ENCODE measurements around the gene CELA3B.
"Not testable (repeated sequence)": the region's sequence is repeated elsewhere in the genome, so short reads cannot be mapped to it uniquely, and the experiment has no call there.

Gene CELA3B

DNA sequence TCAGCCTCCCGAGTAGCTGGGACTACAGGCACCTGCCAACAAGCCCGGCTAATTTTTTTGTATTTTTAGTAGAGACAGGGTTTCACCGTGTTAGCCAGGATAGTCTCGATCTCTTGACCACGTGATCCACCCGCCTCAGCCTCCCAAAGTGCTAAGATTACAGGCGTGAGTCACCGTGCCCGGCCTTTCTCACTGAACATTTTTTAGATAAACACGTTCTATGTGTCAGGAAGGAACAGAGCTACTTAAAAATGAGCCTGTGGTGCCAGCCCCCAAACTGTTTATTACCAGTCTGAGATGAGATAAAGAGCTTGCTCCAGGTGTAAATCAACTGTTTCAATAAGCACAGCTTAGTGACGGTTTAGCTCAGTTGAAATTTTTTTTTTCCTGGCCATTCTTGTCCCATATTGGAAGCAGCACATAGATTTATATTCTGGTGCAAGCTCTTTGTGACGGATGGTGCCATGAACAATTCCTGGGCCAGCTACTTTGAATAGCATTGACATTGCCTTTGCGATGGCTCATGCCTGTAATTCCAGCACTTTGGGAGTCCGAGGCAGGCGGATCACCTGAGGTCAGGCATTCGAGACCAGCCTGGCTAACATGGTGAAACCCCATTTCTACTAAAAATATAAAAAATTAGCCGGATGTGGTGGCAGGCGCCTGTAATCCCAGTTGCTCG, 33.7 kb upstream of the CELA3B start:
- not testable (repeated sequence) for DNase-seq (ENCODE audit: low read depth)

DNA sequence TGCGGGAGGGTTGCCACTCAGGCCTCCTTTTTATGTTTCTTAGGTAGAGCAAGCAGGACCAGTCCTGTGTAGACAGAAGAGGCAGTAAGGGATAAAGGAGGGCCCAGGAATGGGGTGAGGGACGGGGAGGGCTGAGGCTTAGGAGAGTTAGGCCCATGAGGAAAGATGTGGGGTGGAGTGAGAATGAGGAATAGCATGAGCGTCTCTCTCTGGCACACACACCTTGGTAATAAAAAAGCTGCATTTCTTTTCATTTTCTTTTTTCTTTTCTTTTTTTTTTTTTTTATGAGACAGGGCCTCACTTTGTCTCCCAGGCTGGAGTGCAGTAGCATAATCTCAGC, 32.1 kb upstream of the CELA3B start:
- no peak for DNase-seq (ENCODE audit: low read depth)

DNA sequence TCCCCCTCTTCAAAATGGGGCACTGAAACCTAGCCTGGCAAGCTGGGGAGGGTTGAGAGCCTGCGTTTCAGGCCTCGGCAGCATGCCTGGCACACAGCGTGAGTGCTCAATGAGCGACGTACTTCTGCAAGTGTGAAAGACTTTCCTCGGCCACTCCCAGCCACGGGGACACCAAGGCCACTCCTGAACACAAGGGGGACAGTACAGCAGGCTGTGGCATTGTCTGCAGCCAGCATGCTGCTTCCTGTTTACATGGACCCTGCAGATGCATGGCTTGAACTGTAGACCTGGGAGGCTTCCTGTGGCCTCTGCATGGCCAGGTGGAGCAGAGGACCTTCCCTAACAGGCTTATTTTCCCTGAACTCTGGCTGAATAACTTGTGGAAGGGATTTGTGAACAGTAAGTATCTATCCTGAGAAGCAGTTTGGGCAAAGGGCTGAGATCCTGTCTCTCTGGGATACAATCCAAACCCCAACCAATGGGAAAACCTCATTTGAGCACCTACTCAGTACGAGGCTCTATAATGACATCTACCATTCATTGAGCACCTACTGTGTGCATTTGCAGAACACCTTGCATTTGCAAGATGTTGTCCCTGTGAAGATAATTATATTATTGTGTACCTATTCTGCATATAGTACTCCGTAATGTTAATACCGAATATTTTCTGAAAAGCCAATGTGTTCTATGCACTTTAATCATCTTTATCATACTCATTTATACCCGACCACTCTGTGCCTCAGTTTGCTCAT, 29.8 kb upstream of the CELA3B start:
- DNase-seq (ENCODE audit: low read depth), result no peak

DNA sequence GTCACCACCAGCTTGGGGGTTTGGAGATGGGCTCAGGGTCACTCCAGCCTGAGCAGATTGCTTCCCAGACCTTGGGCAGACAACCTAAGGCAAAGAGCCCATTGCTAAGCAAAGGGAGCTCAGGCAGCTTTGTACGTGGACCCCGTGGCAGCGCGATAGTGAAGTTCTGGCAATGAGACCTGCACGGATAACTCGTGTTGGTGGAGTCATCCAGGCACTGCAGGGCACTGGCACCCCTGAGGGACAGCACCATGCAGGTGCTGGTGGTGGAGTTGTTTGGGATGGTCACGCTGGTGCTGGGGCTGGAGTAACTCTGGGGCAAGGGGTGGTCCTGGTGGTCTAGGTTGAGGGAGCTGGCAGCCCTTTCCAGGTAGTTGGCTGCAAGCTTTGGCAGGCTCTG, 26.1 kb upstream of the CELA3B start:
- no peak for DNase-seq (ENCODE audit: low read depth)

DNA sequence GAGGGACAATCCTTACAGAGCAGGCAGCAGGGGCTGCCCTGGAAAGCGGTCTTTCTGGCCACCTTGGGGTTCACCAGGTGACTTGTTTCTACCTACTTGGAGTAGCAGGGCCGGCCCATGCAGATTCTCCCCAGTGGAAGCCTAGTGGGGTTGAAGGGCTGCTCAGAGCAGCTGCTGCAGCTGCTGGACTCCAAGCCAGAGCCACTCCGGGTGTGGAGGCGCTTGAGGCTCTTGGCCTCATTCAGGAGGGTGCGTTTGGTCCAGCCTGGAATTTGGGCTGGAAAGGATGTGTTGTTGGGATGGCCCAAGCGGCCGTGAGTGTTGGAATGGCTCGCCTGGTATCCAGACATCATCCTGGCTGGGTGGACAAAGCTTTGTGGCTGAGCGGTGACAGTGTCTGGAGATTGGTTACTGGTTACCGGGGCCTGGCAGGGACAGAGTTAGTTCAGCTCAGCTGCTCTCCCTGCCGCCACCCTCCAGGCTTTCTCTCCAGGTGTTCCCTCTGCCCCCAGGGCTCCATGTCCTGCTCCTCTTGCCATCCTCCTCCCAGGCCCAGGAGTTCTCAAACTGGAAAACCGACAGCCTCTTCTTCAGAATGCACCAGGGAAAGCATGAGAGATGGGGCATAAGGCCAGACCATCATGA, 25.5 kb upstream of the CELA3B start:
- no peak for DNase-seq (ENCODE audit: low read depth)

DNA sequence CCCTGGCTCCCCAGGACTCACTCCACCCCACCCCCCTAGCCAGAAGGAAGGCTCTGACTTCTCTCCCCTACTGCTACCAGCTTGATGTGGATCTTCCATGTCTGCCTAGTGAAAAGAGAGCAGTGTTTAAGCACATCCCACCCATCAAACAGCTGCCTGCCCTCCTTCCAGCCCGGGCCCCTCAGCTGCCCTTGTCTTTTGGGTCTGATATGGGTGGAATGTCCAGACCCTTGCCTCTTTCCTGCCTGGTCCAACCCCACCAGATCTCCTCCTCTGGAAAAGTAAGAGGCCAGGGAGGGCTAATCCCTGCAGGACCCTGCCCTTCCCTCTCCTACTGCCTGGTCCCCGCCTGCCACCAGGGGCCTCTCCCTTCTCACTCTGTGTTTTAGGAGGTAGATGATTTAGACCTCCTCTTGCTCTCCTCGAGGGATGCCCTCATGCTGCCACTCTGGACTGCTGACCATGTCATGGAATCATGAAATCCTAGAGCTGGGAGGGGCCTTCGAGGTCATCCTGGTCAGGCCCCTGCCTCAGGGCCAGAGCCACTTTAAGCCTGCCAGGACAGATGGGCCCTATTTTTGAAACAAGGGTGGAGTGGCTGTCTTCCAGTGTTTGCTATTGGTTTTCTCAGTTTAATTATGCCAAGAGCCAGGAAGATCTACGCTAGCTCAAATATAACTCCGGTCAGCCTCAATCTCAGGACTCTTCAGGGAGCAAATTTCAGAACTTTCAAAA, 23.9 kb upstream of the CELA3B start:
- DNase-seq (ENCODE audit: low read depth), result no peak

DNA sequence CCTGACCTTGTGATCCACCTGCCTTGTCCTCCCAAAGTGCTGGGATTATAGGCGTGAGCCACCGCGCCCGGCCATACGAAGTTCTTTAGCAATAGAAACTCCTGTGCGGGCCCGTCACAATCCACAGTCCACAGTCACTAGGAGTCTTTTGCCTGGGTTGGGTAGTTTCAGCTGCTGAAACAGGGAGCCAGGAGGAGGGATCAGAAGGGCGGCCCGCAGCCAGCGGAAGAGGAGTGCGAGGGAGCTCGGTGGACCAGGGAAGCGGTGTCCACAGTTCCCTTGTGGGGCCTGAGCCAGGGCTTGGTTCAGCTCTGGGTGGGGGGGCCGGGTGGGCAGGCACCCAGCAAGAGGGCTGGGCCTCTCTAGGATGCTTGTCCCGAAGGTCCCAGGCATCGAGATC, 21.8 kb upstream of the CELA3B start:
- no peak for DNase-seq (ENCODE audit: low read depth)

DNA sequence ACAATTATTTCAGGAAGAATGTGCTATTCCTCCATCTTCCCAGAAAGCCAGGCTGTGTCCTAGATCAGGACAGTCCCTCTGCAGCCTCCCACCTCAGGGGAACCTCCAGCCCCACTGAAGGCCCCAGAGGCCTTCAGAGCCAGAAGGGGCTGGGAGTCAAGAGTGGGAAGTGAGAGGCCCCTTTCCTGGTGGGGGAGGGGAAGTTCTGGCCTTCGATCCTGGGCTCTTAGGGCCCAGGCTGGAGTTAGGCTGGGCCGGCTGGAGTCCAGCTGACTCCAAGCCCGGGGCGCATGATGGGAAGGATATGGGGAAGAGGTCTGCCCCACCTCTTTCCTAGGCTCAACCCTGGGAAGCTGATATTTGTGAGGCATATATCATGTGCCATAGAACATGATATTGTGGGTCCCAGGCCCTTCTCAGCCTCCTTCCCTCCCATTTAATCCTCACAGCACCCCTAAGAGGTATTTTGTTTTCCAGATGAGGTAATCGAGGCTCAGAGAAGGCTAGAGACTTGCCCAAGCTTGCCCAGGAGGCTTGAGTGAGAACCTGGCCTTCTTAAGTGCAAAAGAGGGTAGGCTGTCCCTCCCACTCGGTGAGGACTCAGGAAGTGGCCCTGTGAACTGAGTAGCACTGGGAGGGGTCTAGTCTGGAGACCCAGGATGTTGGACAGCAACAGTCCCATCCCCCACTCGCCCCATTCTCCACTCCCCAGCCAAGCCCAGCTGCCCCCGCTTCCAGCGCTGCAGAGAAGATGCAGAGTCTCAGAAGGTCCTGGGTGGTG, 21.1 kb upstream of the CELA3B start:
- DNase-seq (ENCODE audit: low read depth), result no peak

DNA sequence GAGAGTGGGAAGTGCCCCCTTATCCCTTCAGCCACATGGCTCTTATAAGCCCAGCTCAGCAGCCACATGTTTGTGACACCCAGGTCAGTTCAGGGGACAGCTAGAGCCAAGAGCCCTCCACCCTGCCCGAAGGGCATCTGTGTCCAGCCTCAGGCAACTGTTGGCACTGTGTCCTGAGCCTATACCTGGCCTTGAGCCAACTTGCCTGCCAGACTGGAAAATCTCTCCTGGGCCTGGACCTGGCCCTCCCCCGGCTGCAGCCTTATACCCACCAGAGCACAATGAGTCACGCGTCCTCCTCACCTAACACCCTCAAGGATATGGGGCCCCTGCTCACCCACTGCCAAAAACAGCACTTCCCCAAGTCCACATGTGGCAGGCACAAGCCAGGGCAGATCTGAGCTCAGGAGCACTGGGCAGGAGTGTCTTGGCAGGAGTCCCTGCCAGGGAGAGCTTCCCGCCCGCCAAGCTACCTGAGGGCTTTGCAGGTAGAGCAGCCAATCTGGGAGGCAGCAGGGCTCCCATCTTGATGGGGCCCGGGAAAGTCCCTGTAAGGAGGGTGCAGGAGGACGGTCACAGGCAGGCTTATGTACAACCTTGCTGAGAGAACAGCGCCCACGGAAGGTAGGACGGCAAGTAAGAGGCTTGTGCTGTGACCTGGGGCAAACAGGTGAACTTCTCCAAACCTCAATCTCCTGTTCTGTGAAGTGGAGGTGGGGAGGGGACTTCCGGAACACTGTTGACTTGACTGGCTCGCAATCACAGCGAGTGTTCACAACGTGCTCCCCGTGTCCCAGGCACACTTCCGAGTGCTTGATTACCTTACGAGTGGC, 19.9 kb upstream of the CELA3B start:
- peak; percentile 48 for DNase-seq (ENCODE audit: low read depth)

DNA sequence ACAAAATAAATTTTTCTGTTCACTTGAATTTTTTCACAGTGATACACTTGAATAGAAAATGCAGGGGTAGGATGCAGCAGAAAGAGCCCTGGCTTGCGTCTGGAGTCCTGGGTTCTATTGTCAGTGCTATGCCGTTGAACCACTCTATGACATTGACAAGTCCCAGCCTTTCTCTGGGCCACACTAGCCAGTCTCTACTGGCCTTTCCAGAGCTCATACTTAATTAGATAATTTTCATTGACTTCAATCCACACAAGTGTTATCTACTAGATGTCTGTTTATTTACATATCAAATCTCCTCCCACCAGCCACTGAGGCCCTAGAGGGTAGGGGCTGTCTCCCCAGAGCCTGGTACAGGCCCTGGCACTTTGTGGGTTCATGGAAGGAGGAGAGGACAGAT, 15.5 kb upstream of the CELA3B start:
- DNase-seq (ENCODE audit: low read depth), result no peak

DNA sequence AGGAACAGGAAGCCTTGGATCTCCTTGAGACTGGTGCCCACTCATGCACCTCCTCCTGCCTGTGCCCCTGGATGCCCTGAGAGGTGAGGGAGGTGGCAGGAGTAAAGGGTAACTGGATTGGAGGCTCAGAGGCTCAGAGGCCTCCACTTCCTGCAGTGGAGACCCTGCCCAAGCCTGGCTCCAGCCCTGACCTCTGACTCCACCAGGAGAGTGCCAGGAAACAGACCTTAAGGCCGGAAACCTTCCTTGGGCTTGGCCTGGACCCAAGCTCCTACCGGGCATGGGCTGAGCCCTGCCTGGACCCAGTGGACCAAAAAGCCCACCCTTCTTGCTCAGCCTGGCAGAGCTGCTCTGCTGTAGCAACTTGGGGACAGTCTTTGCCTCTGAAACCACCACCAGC, 15.0 kb upstream of the CELA3B start:
- no peak for DNase-seq (ENCODE audit: low read depth)

DNA sequence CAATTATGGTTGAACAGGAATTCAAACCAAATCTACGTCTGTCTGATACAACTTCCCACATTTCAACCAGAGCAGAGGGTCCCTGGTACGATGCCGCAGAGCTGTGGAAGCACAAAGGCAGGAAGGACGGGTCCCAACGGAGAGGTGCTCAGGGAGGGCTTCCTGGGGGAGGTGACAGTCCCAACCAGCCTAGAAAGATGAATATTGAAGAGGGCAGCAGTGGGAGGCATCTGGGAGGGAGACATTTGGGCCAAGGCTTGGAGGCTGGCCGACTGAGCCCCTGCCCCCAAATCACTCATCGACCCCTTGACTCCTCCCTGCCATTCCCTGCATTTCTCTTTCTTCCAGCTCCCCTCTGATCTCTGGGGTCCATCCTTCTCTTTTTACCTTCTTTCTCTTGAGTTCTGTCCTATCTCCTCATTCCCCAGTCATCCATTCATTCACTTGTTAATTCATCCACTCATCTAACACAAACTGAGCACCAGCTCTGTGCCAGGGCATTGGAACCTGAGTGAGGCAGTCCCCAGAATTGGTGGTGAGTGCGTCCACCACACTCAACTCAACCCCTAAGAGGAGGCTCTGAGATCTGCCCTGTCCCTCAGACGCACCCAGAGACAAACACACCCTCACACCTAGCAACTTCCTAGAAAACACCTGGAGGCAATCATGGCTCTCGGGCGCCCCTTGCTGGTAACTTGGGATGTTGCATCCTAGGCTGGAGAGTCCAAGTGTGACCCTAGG, 13.2 kb upstream of the CELA3B start:
- peak; percentile 71 for DNase-seq (ENCODE audit: low read depth)

DNA sequence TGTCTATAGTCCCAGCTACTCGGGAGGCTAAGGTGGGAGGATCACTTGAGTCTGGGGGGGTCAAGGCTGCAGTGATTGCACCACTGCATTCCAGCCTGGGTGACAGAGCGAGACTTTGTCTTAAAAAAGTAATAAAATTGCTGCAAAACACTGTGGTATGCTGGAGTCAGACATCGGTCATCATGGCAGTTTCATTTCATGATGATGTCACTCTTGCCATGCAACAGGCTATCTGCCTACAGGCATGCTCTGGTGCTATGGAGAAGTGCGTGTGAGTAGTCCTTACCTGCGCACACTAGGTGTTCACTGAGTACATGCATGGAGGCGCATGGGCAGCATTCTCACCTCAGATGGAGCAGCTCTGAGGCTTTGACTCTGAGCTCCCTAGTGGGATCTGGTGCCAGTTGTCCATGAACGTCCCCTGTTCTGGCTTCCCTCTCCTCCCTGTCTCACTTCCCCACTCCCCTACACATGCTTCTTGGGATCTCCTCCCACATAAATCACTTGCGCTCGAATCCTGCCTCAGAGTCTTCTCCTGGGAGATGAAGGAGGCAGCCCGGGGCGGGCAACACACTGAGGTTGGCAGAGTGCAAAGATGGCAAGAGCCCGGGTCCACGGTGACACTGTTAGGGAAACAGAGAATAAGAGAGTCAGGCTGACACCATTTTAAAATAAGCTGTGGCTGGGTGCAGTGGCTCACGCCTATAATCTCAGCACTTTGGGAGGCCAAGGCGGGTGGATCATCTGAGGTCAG, 10.4 kb upstream of the CELA3B start:
- DNase-seq (ENCODE audit: low read depth), result no peak

DNA sequence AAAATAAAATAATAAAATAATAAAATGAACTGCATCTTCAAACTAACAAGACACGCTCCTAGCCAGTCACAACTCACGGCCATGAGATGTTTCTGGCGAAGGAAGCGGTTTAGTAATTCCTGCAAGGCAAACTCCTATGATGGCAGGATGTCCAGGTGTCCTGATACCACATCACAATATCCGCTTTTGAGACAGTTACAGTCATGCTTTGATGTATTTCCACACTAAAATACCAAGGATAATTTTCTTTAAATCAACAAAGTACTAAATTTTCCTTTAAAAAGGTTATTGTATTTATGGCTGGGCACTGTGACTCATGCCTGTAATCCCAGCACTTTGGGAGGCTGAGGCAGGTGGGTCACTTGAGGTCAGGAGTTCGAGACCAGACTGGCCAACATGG, 9.6 kb upstream of the CELA3B start:
- not testable (repeated sequence) for DNase-seq (ENCODE audit: low read depth)

DNA sequence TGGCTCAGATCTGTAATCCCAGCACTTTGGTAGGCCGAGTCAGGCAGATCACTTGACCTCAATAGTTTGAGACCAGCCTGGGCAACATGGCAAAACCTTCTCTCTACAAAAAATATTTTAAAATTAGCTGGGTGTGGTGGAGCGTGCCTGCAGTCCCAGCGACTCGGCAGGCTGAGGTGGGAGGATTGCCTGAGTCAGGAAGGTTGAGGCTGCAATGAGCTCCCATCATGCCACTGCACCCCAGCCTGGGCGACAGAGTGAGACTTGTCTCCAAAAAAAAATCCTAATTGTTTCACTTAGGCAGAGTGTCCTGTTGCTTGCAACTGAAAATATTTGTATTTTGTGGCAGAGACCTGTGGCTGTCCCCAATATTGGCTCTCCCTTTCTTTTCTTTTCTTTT, 7.8 kb upstream of the CELA3B start:
- not testable (repeated sequence) for DNase-seq (ENCODE audit: low read depth)

DNA sequence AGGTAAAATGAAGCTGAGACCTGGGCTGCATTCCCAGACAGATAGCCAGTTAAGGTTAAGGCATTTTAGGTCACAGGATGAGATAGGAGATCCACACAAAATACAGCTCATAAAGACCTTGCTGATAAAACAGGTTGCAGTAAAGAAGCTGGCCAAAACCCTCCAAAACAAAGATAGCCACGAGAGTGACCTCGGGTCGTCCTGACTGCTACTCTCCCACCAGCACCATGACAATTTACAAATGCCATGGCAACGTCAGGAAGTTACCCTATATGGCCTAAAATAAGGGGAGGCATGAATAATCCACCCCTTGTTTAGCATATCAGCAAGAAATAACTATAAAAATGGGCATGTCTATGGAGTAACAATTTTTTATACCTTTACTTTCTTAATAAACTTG, 6.3 kb upstream of the CELA3B start:
- DNase-seq (ENCODE audit: low read depth), result not testable (repeated sequence)

DNA sequence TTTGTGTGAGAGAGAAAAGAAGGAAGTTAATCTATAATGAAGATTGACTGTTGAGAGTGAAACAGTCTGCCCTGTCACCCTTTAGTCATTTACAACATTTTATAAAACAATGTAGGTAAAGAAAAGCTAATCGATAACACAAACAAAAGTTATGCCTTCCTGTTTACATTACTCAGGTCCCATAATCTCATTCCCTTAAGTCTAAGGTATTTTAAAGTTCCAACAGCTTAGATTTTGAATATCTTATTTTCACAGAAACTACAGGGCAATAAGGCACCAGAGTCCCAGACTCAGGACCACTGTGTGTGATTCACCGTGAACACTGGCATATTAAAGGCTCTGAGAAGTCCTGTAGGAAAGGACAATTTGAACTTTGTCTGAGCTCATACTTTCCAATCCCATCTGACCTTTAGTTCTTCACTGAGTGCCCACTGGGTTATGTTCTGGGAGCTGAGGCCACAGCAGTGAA, 3.8 kb upstream of the CELA3B start:
- DNase-seq (ENCODE audit: low read depth), result not testable (repeated sequence)

DNA sequence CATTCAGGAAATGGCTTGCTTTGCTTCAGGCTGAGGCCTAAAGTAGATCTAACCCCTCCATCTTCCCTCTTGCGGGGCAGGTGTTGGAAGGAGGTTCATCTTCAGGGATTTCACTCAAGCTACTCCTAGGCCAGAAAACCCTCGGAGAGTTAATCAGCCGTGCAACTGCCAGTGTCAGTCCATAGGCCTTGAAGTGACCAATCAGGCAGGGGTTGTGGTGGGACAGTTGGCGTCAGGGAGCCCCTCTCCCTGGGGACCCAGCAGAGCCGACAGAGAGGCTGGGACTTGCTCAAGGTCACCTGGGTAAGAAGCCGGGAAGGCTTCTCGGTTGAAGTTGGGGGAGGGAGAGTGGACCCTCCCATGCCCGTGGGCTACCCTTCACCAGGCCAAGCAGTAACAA, 2.9 kb upstream of the CELA3B start:
- DNase-seq (ENCODE audit: low read depth), result not testable (repeated sequence)

DNA sequence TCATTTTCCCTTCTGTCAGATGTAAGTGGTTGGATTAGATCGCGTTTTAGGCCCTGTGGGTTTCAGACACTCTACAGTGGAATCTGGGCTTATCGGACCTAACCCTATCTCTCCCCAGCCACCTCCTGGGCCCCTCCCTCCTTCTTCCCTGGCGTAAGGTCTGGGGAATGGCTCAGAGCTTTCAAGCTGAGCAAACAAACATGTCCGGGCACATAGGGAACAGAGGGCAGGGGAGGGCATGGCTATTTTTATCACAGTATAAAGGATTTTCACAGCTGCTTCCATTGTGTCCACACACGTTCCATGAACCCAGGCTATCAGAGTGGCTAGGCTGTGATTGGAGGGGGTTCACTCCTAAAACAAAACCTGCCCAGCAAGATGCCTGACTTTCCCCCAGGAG, 2.1 kb upstream of the CELA3B start:
- DNase-seq (ENCODE audit: low read depth), result not testable (repeated sequence)
